ENCODE results near the gene CAMKK1. TPM values are rescaled to one million over a fixed set of nuclear protein-coding genes. Genes with fewer than 3 reads are reported as not detected.

Gene CAMKK1
- total RNA-seq, 1 experiment from 2014 or later = 1.7 TPM

DNA sequence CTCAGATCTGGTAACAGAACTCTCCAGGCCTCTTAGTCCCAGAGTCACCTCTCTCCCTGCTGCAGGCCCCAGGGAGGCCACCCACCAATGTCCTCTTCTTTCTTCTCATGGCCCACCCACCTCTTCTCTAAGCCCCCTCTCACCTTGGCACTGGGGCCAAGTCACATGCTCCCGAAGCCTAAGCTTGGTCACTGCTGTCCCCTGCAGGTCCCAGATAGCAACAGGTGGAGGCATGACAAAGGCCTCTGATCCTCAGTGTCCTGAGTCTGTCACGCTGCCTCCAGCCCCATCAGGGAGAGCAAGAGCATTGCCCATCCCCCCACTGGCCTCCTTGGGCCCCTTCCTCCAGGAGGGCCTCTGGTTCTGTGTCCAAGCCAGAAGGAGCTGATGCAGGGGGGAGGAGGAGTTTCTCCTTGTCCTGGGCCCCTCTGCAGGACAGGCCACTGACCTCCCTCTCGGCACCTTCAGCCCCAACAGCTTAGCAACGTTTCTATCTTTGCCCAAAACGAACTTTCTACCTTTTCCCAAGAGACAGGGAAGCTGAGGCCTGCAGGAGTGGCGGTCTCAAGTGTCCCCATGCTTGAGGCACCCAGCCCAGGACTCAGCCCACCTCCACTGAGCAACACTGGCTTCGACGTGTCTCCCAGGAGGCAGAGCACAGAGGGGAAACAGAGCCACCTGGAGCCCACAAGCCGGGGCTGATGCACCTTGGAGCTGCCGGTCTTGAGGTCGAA is 14.8 kb upstream of the CAMKK1 start:
- TF ChIP-seq, protein P1, sequence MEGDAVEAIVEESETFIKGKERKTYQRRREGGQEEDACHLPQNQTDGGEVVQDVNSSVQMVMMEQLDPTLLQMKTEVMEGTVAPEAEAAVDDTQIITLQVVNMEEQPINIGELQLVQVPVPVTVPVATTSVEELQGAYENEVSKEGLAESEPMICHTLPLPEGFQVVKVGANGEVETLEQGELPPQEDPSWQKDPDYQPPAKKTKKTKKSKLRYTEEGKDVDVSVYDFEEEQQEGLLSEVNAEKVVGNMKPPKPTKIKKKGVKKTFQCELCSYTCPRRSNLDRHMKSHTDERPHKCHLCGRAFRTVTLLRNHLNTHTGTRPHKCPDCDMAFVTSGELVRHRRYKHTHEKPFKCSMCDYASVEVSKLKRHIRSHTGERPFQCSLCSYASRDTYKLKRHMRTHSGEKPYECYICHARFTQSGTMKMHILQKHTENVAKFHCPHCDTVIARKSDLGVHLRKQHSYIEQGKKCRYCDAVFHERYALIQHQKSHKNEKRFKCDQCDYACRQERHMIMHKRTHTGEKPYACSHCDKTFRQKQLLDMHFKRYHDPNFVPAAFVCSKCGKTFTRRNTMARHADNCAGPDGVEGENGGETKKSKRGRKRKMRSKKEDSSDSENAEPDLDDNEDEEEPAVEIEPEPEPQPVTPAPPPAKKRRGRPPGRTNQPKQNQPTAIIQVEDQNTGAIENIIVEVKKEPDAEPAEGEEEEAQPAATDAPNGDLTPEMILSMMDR (IDR thresholded peaks at IDR 0.05; ENCODE audit: unreplicated experiment) = no peak
- intact Hi-C loops (cut with micrococcal nuclease; ENCODE audit: unreplicated experiment) = no loop called here
- H3K36me3 Mint-ChIP-seq (ENCODE audit: insufficient read depth, unreplicated experiment) = no peaks in the 10 kb centered on the region
- BruUV-seq (replicated peaks) = no TSS peak
- H3K4me3 Mint-ChIP-seq (ENCODE audit: low read depth, unreplicated experiment) = no peak overlapping the region
- H3K4me1 Mint-ChIP-seq (ENCODE audit: low read depth, unreplicated experiment) = no peaks in the 10 kb centered on the region
- no peaks in the 10 kb centered on the region for H3K27me3 Mint-ChIP-seq (ENCODE audit: unreplicated experiment)
- DNase-seq = no peak
- CTCF ChIA-PET = interaction anchor here (0.6 kb wide), 1 partner anchor 64 kb away, joined by 4 read pairs; no protein-coding TSS in a partner anchor
- H3K9me3 Mint-ChIP-seq (ENCODE audit: low read depth, unreplicated experiment) = no peaks in the 10 kb centered on the region
- H3K27ac Mint-ChIP-seq (ENCODE audit: unreplicated experiment) = no peak overlapping the region

DNA sequence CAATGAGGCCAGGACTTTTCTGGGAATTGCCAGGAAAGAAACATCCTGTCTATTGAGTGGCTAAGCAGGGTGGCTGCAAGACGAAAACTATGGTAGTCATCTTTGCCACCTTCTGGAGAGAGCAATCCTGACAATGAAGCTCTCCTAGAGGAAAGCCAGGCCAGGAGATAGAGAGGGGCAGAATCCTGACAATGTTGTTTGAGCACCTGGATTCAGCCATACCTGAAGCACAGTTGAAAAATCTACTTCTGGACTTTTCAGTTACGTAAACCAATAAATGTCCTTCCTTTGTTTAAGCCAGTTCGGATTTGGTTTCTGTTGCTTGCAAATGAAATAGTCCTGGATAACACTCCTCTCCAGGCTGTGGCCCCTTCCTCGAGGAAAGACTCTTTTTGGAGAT is 14.0 kb upstream of the CAMKK1 start:
- H3K27me3 Mint-ChIP-seq (ENCODE audit: unreplicated experiment) = no peaks in the 10 kb centered on the region
- H3K27ac Mint-ChIP-seq (ENCODE audit: unreplicated experiment) = no peak overlapping the region
- no peaks in the 10 kb centered on the region for H3K36me3 Mint-ChIP-seq (ENCODE audit: insufficient read depth, unreplicated experiment)
- no peak overlapping the region for H3K4me3 Mint-ChIP-seq (ENCODE audit: low read depth, unreplicated experiment)
- CTCF ChIA-PET = interaction anchor here (0.6 kb wide), 1 partner anchor 63 kb away, joined by 4 read pairs; no protein-coding TSS in a partner anchor
- no peaks in the 10 kb centered on the region for H3K4me1 Mint-ChIP-seq (ENCODE audit: low read depth, unreplicated experiment)
- TF ChIP-seq, protein P1 (IDR thresholded peaks at IDR 0.05; ENCODE audit: unreplicated experiment) = no peak
- DNase-seq = no peak
- H3K9me3 Mint-ChIP-seq (ENCODE audit: low read depth, unreplicated experiment) = no peaks in the 10 kb centered on the region
- no TSS peak for BruUV-seq (replicated peaks)
- intact Hi-C loops (cut with micrococcal nuclease; ENCODE audit: unreplicated experiment) = no loop called here

DNA sequence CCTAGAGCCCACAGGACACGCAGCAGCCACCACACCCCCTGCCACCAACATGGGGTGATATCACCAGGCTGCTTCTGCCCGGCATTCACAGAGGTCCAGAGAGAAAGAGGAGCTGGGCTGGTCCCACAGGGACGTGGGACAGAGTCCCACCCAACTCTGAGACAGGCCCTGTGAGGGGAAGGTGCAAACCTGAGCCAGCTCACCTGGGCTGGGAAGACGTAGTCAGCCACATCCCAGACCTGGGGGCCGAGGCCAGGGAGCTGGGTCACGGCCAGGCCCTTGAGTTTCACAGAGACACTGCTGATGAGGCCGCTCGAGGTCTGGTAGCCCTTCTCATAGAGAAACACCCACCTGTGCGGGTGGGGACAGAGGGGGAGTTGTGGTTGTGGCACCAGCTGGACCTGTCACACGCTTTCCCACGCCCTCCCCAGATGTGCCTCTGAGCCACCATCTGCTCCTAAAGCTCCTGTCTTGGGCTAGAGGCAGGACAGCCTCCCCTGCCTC is 12.2 kb upstream of the CAMKK1 start:
- Mint-ChIP-seq H3K4me1 (ENCODE audit: low read depth, unreplicated experiment) (no peaks in the 10 kb centered on the region), H3K27me3 (ENCODE audit: unreplicated experiment) (peaks cover 13% of the 10 kb centered on the region), H3K9me3 (ENCODE audit: low read depth, unreplicated experiment) (no peaks in the 10 kb centered on the region), H3K4me3 (ENCODE audit: low read depth, unreplicated experiment) (no peak overlapping the region), H3K27ac (ENCODE audit: unreplicated experiment) (no peak overlapping the region), H3K36me3 (ENCODE audit: insufficient read depth, unreplicated experiment) (no peaks in the 10 kb centered on the region)
- TF ChIP-seq, protein P1 (IDR thresholded peaks at IDR 0.05; ENCODE audit: unreplicated experiment) = no peak
- intact Hi-C loops (cut with micrococcal nuclease; ENCODE audit: unreplicated experiment) = no loop called here
- BruUV-seq (replicated peaks) = no TSS peak
- CTCF ChIA-PET = interaction anchor here (0.6 kb wide), 1 partner anchor 567 kb away, joined by 7 read pairs; no protein-coding TSS in a partner anchor
- DNase-seq = no peak

DNA sequence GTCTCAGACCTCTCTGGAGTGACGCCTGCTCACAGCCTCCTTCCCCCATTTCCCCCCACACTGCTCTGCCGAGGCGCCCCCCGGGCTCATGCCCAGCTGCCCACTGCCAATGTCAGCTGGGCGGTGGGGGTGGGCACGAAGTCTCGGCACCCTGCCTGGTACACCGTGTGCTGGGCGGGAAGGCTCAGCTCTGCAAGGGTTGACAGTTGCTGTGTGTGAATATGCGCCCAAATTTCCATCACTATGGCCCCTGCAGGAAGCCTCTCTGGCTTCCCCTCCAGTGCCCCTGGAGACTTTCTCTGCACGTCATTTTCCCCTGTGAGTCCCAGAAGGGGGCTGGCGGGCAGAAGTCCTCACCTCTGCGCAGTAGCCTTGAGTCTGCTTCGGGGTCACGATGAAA is 11.6 kb upstream of the CAMKK1 start:
- TF ChIP-seq, protein P1 (IDR thresholded peaks at IDR 0.05; ENCODE audit: unreplicated experiment) = no peak
- H3K4me3 Mint-ChIP-seq (ENCODE audit: low read depth, unreplicated experiment) = no peak overlapping the region
- H3K36me3 Mint-ChIP-seq (ENCODE audit: insufficient read depth, unreplicated experiment) = no peaks in the 10 kb centered on the region
- no peak for DNase-seq
- no peak overlapping the region for H3K27ac Mint-ChIP-seq (ENCODE audit: unreplicated experiment)
- peaks cover 14% of the 10 kb centered on the region for H3K27me3 Mint-ChIP-seq (ENCODE audit: unreplicated experiment)
- no peaks in the 10 kb centered on the region for H3K4me1 Mint-ChIP-seq (ENCODE audit: low read depth, unreplicated experiment)
- CTCF ChIA-PET = no interaction called here
- no TSS peak for BruUV-seq (replicated peaks)
- intact Hi-C loops (cut with micrococcal nuclease; ENCODE audit: unreplicated experiment) = no loop called here
- no peaks in the 10 kb centered on the region for H3K9me3 Mint-ChIP-seq (ENCODE audit: low read depth, unreplicated experiment)
